OCI-LY1 (cell line): ENCODE measurements around the gene ZNF277.

Experiments
- EZH2 ChIP-seq: fragments of 200-600 bp; sonication (generic), shearing (Covaris generic); IDR thresholded peaks from 2 replicates; pipeline ENCODE4 v1.8.0; 2017; ENCODE audit warnings: borderline replicate concordance, mixed run types, mild to moderate bottlenecking, antibody characterized with exemption, low read length, moderate library complexity, mixed read lengths
- TF ChIP-seq, protein P1 (sequence below): fragments of 200-600 bp; sonication (generic), shearing (Covaris generic); IDR thresholded peaks from 2 replicates; pipeline ENCODE4 v1.5.1; 2017; ENCODE audit warnings: mild to moderate bottlenecking, antibody characterized with exemption, low read length, moderate library complexity, mixed read lengths

DNA sequence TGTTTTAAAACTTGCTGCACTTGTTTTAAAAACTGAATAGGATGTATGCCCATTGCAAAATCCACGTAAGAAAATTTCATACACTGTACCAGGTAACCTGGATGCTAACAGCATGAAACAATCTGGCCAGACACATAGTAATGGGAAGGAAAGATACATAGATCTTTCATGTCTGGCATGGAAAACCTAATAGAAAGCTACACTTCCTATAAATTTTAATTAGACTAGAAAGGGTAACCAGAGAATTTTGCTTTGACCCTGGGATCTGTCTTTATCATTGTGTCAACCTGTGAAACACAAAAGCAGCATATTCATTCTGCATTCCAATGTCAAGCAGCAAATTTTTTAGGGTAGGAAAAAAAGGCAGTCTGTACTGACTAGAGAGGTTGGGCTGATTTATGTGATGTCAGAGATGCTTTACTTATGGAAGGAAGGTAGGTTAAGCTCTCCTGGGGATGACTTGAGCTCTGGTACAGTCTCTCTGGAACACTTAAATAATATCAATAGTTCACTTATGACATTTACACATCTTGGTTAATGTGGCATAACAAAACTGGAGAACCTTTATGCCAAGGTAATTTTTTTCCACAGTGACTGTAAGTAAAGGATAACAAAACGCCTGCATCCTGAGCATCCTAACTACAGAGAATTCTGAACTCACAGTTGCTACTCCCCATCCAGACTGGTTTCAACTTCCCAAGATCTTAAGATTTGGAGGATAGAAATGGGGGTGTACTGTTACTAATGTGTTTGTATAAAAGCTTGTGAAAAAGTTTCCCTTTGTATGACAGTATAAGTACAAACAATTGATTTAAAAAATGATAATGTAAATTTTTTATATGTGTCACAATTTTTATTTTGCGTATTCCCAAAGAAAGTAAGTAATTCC is 45.0 kb upstream of the ZNF277 start:
- TF ChIP-seq, protein P1, sequence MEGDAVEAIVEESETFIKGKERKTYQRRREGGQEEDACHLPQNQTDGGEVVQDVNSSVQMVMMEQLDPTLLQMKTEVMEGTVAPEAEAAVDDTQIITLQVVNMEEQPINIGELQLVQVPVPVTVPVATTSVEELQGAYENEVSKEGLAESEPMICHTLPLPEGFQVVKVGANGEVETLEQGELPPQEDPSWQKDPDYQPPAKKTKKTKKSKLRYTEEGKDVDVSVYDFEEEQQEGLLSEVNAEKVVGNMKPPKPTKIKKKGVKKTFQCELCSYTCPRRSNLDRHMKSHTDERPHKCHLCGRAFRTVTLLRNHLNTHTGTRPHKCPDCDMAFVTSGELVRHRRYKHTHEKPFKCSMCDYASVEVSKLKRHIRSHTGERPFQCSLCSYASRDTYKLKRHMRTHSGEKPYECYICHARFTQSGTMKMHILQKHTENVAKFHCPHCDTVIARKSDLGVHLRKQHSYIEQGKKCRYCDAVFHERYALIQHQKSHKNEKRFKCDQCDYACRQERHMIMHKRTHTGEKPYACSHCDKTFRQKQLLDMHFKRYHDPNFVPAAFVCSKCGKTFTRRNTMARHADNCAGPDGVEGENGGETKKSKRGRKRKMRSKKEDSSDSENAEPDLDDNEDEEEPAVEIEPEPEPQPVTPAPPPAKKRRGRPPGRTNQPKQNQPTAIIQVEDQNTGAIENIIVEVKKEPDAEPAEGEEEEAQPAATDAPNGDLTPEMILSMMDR: no peak
- no peak for TF ChIP-seq EZH2
